ENCODE data around the gene TLDC2. TPM values are rescaled to one million over a fixed set of nuclear protein-coding genes. Genes with fewer than 3 reads are reported as not detected.
A peak's percentile ranks its signal among the peaks of the same experiment; 100 is the strongest.
"Not testable (repeated sequence)": the region's sequence is repeated elsewhere in the genome, so short reads cannot be mapped to it uniquely, and the experiment has no call there.

TLDC2 gene
- total RNA-seq, 2 experiments from 2014 or later: not detected

GRCh38 chr20:36835025-36835424, 40.9 kb upstream of the TLDC2 start:
- no peak overlapping the region for H3K27ac Mint-ChIP-seq
- peak overlapping the region; percentile 51 for H3K4me3 ChIP-seq (ENCODE audit: low read length)
- H3K27ac ChIP-seq (ENCODE audit: low read depth in 1 of 2, low read length in 2 of 2): no peak overlapping the region
- TF ChIP-seq CTCF (IDR thresholded peaks at IDR 0.05): no peak
- H3K36me3 ChIP-seq (ENCODE audit: insufficient read depth, low read length): no peaks in the 10 kb centered on the region
- no peak for DNase-seq
- H3K9me3 Mint-ChIP-seq: no peaks in the 10 kb centered on the region
- H3K36me3 Mint-ChIP-seq (ENCODE audit: low read depth): no peaks in the 10 kb centered on the region
- CTCF ChIA-PET: interaction anchor here (1.2 kb wide), 1 partner anchor 27 kb away, joined by 4 read pairs; no protein-coding TSS in a partner anchor
- no peaks in the 10 kb centered on the region for H3K9me3 ChIP-seq (ENCODE audit: control insufficient read depth in 1 of 2, insufficient read depth in 1 of 2, low read length in 2 of 2)
- peaks cover 13% of the 10 kb centered on the region for H3K4me1 ChIP-seq (ENCODE audit: insufficient read depth, low read length)
- no peaks in the 10 kb centered on the region for H3K27me3 ChIP-seq (ENCODE audit: control insufficient read depth in 1 of 2, insufficient read depth in 2 of 2, low read length in 2 of 2)
- intact Hi-C loops (cut with DNase I, micrococcal nuclease): loop anchor here in 1 of 2 experiments (1.0 kb wide), 1 partner anchor 62 kb away; the partner anchor contains the start of gene DSN1
- ATAC-seq (ENCODE audit: poor library complexity): no peak
- H3K27me3 Mint-ChIP-seq: no peaks in the 10 kb centered on the region
- POLR2A ChIA-PET: interaction anchor here (0.9 kb wide), 1 partner anchor 80 kb away, joined by 3 read pairs; no protein-coding TSS in a partner anchor
- peaks cover 8% of the 10 kb centered on the region for H3K4me1 Mint-ChIP-seq (ENCODE audit: low read depth)
- peak overlapping the region; percentile 82 for H3K4me3 Mint-ChIP-seq

GRCh38 chr20:36835453-36836198, 40.3 kb upstream of the TLDC2 start:
- Mint-ChIP-seq H3K4me3 (peak overlapping the region; percentile 82), H3K36me3 (ENCODE audit: low read depth) (no peaks in the 10 kb centered on the region), H3K27ac (peak overlapping the region; percentile 17), H3K4me1 (ENCODE audit: low read depth) (peaks cover 8% of the 10 kb centered on the region), H3K9me3 (no peaks in the 10 kb centered on the region), H3K27me3 (no peaks in the 10 kb centered on the region)
- Histone ChIP-seq H3K36me3 (ENCODE audit: insufficient read depth, low read length) (no peaks in the 10 kb centered on the region), H3K4me1 (ENCODE audit: insufficient read depth, low read length) (peaks cover 13% of the 10 kb centered on the region), H3K27ac (ENCODE audit: low read depth in 1 of 2, low read length in 2 of 2) (no peak overlapping the region), H3K27me3 (ENCODE audit: control insufficient read depth in 1 of 2, insufficient read depth in 2 of 2, low read length in 2 of 2) (no peaks in the 10 kb centered on the region), H3K9me3 (ENCODE audit: control insufficient read depth in 1 of 2, insufficient read depth in 1 of 2, low read length in 2 of 2) (no peaks in the 10 kb centered on the region), H3K4me3 (ENCODE audit: low read length) (peak overlapping the region; percentile 51)
- POLR2A ChIA-PET: interaction anchor here (0.8 to 1.1 kb wide), 3 partner anchors 9 to 262 kb away, joined by 3 to 4 read pairs (median 3); partner anchors contain the start of gene TGIF2
- intact Hi-C loops (cut with DNase I, micrococcal nuclease): loop anchor here in 1 of 2 experiments (1.0 kb wide), 1 partner anchor 62 kb away; the partner anchor contains the start of gene DSN1
- CTCF ChIA-PET: interaction anchor here (0.9 to 1.2 kb wide), 3 partner anchors 27 to 100 kb away, joined by 3 to 4 read pairs (median 3); partner anchors contain the start of gene DSN1
- TF ChIP-seq CTCF (IDR thresholded peaks at IDR 0.05): no peak
- ATAC-seq (ENCODE audit: poor library complexity) (peak; percentile 99), DNase-seq (peak; percentile 69 to 91 (median 80))

GRCh38 chr20:36836591-36837269, 39.2 kb upstream of the TLDC2 start:
- Histone ChIP-seq H3K27me3 (ENCODE audit: control insufficient read depth in 1 of 2, insufficient read depth in 2 of 2, low read length in 2 of 2) (no peaks in the 10 kb centered on the region), H3K27ac (ENCODE audit: low read depth in 1 of 2, low read length in 2 of 2) (no peak overlapping the region), H3K9me3 (ENCODE audit: control insufficient read depth in 1 of 2, insufficient read depth in 1 of 2, low read length in 2 of 2) (no peaks in the 10 kb centered on the region), H3K4me1 (ENCODE audit: insufficient read depth, low read length) (peaks cover 15% of the 10 kb centered on the region), H3K36me3 (ENCODE audit: insufficient read depth, low read length) (no peaks in the 10 kb centered on the region), H3K4me3 (ENCODE audit: low read length) (no peak overlapping the region)
- Mint-ChIP-seq H3K4me1 (ENCODE audit: low read depth) (peaks cover 12% of the 10 kb centered on the region), H3K36me3 (ENCODE audit: low read depth) (no peaks in the 10 kb centered on the region), H3K9me3 (no peaks in the 10 kb centered on the region), H3K27me3 (no peaks in the 10 kb centered on the region), H3K27ac (no peak overlapping the region), H3K4me3 (peak overlapping the region; percentile 42)
- intact Hi-C loops (cut with DNase I, micrococcal nuclease): no loop called here
- no peak for TF ChIP-seq CTCF (IDR thresholded peaks at IDR 0.05)
- no peak for ATAC-seq (ENCODE audit: poor library complexity)
- ChIA-PET CTCF (interaction anchor here (0.6 to 1.0 kb wide), 3 partner anchors 63 to 397 kb away, joined by 3 read pairs; partner anchors contain the start of gene DSN1), POLR2A (interaction anchor here (0.8 to 1.1 kb wide), 2 partner anchors 8 to 263 kb away, joined by 3 to 4 read pairs; partner anchors contain the start of gene TGIF2)
- peak in 11 of 14 experiments; percentile 13 to 59 (median 27) for DNase-seq

GRCh38 chr20:36838376-36838775, 37.6 kb upstream of the TLDC2 start:
- H3K4me3 Mint-ChIP-seq, POLR2A ChIA-PET, DNase-seq: not testable (repeated sequence)

More at GRCh38 chr20:36838376-36838775, 37.6 kb upstream of the TLDC2 start:
- H3K9me3 ChIP-seq (ENCODE audit: control insufficient read depth in 1 of 2, insufficient read depth in 1 of 2, low read length in 2 of 2); H3K27ac Mint-ChIP-seq; CTCF ChIA-PET; H3K4me3 ChIP-seq (ENCODE audit: low read length); intact Hi-C loops (cut with DNase I, micrococcal nuclease); H3K27me3 ChIP-seq (ENCODE audit: control insufficient read depth in 1 of 2, insufficient read depth in 2 of 2, low read length in 2 of 2); H3K9me3 Mint-ChIP-seq; H3K27me3 Mint-ChIP-seq; H3K27ac ChIP-seq (ENCODE audit: low read depth in 1 of 2, low read length in 2 of 2); H3K36me3 Mint-ChIP-seq (ENCODE audit: low read depth); H3K36me3 ChIP-seq (ENCODE audit: insufficient read depth, low read length); ATAC-seq (ENCODE audit: poor library complexity): not testable (repeated sequence)
- peaks cover 23% of the 10 kb centered on the region for H3K4me1 ChIP-seq (ENCODE audit: insufficient read depth, low read length)
- peaks cover 21% of the 10 kb centered on the region for H3K4me1 Mint-ChIP-seq (ENCODE audit: low read depth)

All from CD4-positive, alpha-beta T cell (primary cell).